GM12875 (cell line): ENCODE data around the gene ADGRB3.

Source experiments
- H3K4me3 ChIP-seq: one replicate; pipeline ENCODE4 v1.5.1; 2011; ENCODE audit warnings: low read depth, low read length, control low read depth
- TF ChIP-seq, protein P1 (sequence below): IDR thresholded peaks from 2 replicates; pipeline ENCODE4 v1.5.1; 2011; ENCODE audit warnings: low read depth, mild to moderate bottlenecking, control low read depth, inconsistent platforms, low read length, moderate library complexity, borderline replicate concordance; ENCODE audit not compliant: insufficient read depth

ADGRB3 gene

DNA sequence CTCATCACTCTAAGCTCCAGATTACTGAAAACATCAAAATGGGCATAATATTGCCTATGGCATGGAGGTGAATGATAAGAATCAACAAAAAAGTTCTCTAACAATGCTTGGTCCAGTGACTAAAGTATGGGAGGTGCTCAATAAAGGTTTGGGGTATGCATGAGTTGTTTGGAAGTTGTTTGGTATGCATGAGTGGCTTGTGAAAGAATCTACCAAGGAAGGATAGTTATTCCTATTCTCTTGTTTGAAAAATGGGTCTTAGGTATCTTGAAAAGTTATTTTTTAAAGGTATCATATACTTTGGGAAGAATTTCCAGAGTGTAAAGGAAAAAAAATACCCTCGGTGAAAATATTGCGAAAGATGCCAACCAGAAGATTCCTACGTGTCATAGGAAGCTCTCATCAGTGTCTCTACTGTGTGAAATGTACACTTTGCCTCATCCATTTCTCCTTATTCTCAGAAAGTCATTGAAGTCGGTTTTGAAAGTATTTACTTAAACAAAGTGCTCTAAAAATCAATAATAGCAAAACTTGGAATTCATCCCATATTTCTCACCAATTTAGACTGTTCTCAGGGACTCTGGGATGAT lies 449.8 kb downstream of the ADGRB3 start:
- TF ChIP-seq, protein P1, sequence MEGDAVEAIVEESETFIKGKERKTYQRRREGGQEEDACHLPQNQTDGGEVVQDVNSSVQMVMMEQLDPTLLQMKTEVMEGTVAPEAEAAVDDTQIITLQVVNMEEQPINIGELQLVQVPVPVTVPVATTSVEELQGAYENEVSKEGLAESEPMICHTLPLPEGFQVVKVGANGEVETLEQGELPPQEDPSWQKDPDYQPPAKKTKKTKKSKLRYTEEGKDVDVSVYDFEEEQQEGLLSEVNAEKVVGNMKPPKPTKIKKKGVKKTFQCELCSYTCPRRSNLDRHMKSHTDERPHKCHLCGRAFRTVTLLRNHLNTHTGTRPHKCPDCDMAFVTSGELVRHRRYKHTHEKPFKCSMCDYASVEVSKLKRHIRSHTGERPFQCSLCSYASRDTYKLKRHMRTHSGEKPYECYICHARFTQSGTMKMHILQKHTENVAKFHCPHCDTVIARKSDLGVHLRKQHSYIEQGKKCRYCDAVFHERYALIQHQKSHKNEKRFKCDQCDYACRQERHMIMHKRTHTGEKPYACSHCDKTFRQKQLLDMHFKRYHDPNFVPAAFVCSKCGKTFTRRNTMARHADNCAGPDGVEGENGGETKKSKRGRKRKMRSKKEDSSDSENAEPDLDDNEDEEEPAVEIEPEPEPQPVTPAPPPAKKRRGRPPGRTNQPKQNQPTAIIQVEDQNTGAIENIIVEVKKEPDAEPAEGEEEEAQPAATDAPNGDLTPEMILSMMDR: no peak

DNA sequence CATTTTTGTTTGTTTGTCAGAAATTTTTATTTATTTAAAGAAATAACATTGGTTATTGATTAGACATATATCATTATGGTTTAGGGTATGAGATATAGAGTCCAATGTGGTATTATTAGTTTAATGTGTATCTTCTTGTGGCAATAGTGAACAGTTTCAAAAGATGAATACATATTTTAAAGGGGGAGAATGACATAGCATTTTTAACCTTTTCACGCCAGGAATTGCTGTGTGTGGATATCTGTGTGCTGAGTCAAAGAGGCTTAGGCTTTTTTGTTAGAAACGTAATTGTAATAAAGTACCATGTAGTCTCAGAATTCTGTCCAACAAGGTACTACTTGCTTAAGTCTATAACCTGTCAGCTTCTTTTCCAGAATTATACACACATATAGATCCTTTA lies 451.6 kb downstream of the ADGRB3 start:
- no peak overlapping the region for H3K4me3 ChIP-seq
- TF ChIP-seq, protein P1: no peak

More for the DNA sequence above, 449.8 kb downstream of the ADGRB3 start:
- H3K4me3 ChIP-seq: no peak overlapping the region

DNA sequence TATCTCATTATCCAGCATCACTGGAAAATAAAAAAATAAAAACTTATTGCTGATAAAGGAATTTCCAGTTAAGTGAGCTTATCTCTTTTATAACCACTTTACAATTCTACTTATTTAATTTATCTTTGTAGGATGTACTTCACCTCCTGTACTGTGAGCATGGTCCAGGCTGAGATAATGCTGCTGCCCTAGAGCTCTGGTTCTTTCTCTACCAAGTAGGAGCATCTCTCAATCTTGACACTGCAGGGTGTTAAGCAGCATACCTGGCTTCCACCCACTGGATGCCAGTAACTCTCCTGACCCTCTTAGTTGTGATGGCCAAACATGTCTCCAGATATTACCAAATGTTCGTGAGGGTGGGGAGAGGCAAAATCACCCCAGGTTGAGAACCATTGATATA lies 454.5 kb downstream of the ADGRB3 start:
- TF ChIP-seq, protein P1: no peak
- H3K4me3 ChIP-seq: no peak overlapping the region

DNA sequence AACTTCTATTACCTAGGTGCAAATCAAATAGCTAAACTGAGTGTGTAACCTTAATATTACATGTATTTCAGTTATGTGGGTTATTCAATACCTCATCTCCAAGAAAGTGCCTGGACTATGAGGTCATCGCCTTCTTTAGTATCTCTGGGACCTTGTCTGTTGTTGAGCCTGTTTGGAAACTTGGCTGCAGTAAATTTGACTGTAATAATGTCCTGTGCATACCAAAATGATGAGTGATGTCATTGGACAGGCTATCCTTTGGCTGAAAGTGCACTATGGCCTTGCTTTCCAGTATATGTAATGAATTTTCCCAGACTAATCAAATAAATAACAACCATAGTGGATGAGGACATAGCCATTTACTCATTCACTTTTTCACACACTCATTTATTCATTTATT lies 455.1 kb downstream of the ADGRB3 start:
- TF ChIP-seq, protein P1: no peak
- no peak overlapping the region for H3K4me3 ChIP-seq

DNA sequence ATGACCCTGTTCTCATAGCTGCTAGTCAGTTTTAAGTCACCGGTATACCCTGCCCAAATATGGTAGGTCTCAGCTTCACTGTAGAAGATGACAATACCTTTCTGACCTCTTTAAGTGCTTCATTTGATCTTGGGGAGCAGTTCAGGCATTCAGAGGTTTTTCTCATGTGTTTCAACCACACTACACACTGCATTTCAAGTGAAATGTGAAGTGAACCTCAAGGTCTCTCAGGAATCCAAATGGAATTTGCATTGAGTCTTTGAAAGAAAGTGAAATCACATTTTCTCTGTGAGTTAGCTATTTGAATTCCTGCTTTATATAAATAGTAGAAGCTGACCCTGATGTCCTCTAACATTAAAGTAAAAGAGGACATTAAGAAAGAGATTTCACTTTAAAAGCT lies 461.6 kb downstream of the ADGRB3 start:
- no peak overlapping the region for H3K4me3 ChIP-seq
- TF ChIP-seq, protein P1: no peak

DNA sequence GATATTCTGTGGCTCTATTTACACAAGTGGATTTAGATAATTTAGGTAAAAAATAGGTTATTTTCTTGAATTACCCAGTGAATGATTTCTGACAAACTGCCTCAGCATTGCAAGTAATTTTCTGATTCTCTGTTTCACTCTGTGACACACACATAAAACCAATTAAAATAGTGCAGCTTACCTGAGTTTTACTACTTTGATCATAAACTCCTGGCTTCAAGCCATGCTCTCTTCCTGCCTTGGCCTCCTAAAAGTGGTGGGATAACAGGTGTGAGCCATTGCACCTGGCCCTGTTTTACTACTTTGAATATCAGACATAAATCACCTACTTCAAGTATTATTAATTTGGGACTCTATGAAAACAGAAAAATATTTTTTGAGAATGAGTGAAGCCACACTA lies 462.9 kb downstream of the ADGRB3 start:
- TF ChIP-seq, protein P1: no peak
- no peak overlapping the region for H3K4me3 ChIP-seq

DNA sequence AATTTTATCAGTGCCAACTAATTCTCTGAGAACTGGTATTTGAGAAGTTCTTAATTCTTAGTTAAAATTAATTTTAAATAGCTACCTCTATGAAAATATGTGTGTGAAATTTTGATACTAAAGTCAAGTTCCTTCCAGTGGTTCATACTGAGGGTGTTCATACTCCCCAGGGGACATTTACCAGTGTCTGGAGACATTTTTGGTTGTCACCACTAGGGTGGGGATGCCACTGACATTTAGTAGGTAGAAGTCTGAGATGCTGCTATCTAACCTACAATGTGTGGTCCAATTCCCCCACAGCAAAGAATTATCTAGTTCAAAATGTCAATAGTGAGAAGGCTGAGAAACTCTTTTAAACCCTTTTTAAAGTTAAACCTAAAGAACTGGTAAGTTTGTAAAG lies 463.8 kb downstream of the ADGRB3 start:
- TF ChIP-seq, protein P1: no peak
- no peak overlapping the region for H3K4me3 ChIP-seq
